Pancreas (tissue), 10 donors: ENCODE measurements around the gene GJB2. TPM values are rescaled to one million over a fixed set of nuclear protein-coding genes. Genes with fewer than 3 reads are reported as not detected.

ENCODE experiments used
- ATAC-seq, 4 donors: fragments of 200-7000 bp; cut with Tn5 transposase; one replicate each; pipeline versions ENCODE4 v1.8.0 to v1.9.1; 2020; ENCODE audit warnings: mild to moderate bottlenecking in 4 of 4, moderate library complexity in 4 of 4
- DNase-seq, 6 donors: peaks; one replicate each; pipeline ENCODE4 v3.0.0-alpha.2; 2020
- FAIRE-seq: peaks from 2 replicates; lab custom pipeline; 2012; peaks lifted over from hg19 to GRCh38; lab: Jason Lieb, UNC
- H3K27ac ChIP-seq, 4 donors: fragments of 200-600 bp; sonication (generic); 1 replicate in 3 of 4; 2 replicates in 1 of 4; pipeline versions ENCODE4 v1.5.0 to v1.8.0; 2020
- H3K27me3 ChIP-seq, 4 donors: fragments of 200-600 bp; one replicate each; pipeline ENCODE4 v1.8.0; 2021
- H3K36me3 ChIP-seq, 3 donors: fragments of 200-600 bp; sonication (generic) in 1 of 3; one replicate each; pipeline versions ENCODE4 v1.5.0 to v1.8.0; 2020 to 2021
- H3K4me1 ChIP-seq, 3 donors: fragments of 200-600 bp; one replicate each; pipeline ENCODE4 v1.8.0; 2021
- H3K4me3 ChIP-seq, 4 donors: fragments of 200-600 bp; sonication (generic) in 2 of 4; one replicate each; pipeline versions ENCODE4 v1.5.0 to v1.8.0; 2020 to 2021
- H3K9me3 ChIP-seq, 4 donors: fragments of 200-600 bp; one replicate each; pipeline ENCODE4 v1.8.0; 2021
- WGBS, 2 donors: extraction: QIAGEN DNeasy Blood & Tissue Kit; methylation state at CpG; one replicate each; pipeline ENCODE4 v1.1.7; 2013; 5-methylcytosine and 5-hydroxymethylcytosine counted together
- intact Hi-C, 3 donors: fragments of 100-400 bp; cut with DNase I; formaldehyde crosslinking; loops; one replicate each; pipeline versions ENCODE4 v1.11.1 to v1.14.2; 2022
- polyA plus RNA-seq, 2 donors: library from polyadenylated mRNA; stranded (reverse); fragments of 200-250 nt; gene quantifications; one replicate each; pipeline ENCODE4 v1.2.3, GENCODE V29; 2013
- total RNA-seq, 6 donors: library from RNA; stranded (reverse); fragmentation: NEBNext Ultra II Directional in 4 of 6; extraction: Animal tissue kit (Norgen Biotek cat#: 25700) in 4 of 6; gene quantifications; one replicate each; pipeline versions ENCODE4 v1.2.1 to v1.2.4, GENCODE V29; 2021 to 2023
- TF ChIP-seq, protein P1 (sequence below), 4 donors: fragments of 200-600 bp; sonication (generic) in 3 of 4; IDR thresholded peaks; one replicate each; pipeline versions ENCODE4 v1.5.0 to v1.8.0; 2021; ENCODE audit warnings: antibody characterized with exemption in 4 of 4
- donor health status: healthy with polysubstance abuse.
- donor health status: DM: no; HTN: no; CAD: no; lungs with moderate emphysema.
- donor health status: DM: no; HTN: no; CAD: no.
- donor health status: control.
- donor health status: control.
- donor health status: Bipolar disorder and iron deficiency.
- donor health status: DM: yes; HTN: yes; CAD: no.
- donor health status: DM: no; HTN: no; CAD: no.
- donor health status: DM: no; HTN: no; CAD: no.
- donor health status: DM: yes; HTN: yes; CAD: no.

Gene GJB2
- total and polyA plus RNA-seq, 8 donors = 0.51 to 4.5 (median 0.72) TPM

DNA sequence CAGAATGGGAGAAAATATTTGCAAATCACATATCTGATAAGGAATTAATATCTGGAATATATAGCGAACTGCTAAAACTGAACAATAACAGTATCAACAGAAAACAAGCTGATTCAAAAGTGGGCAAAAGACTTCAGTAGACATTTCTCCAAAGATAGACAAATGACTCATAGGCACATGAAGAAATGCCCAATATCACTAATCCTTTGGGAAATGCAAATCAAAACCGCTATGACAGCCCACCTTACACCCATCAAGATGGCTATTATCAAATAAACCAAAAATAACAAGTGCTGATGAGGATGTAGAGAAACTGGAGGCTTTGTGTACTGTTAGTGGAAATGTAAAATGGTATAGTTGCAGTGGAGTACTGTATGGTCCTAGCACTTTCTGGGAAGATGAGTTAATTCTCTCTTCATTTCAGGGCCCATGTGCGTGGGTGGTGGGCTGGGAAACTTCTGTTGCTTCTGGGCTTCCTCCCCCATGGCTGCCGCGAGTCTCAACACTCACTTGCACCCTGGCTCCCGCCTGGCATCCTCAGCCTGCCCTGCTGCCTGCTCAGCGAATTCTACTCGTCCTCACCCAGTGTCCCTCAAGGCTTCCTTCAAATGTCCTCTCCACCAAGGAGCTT is 19.5 kb downstream of the GJB2 start:
- Histone ChIP-seq H3K36me3 (no peaks in the 10 kb centered on the region), H3K4me3 (no peak overlapping the region), H3K27ac (no peak overlapping the region), H3K27me3 (peaks cover 0 to 5% (median 2%) of the 10 kb centered on the region in 4 donors), H3K9me3 (no peaks in the 10 kb centered on the region), H3K4me1 (no peaks in the 10 kb centered on the region)
- TF ChIP-seq, protein P1, sequence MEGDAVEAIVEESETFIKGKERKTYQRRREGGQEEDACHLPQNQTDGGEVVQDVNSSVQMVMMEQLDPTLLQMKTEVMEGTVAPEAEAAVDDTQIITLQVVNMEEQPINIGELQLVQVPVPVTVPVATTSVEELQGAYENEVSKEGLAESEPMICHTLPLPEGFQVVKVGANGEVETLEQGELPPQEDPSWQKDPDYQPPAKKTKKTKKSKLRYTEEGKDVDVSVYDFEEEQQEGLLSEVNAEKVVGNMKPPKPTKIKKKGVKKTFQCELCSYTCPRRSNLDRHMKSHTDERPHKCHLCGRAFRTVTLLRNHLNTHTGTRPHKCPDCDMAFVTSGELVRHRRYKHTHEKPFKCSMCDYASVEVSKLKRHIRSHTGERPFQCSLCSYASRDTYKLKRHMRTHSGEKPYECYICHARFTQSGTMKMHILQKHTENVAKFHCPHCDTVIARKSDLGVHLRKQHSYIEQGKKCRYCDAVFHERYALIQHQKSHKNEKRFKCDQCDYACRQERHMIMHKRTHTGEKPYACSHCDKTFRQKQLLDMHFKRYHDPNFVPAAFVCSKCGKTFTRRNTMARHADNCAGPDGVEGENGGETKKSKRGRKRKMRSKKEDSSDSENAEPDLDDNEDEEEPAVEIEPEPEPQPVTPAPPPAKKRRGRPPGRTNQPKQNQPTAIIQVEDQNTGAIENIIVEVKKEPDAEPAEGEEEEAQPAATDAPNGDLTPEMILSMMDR (IDR thresholded peaks at IDR 0.05) = no peak
- FAIRE-seq (no peak), ATAC-seq (no peak), DNase-seq (no peak)
- intact Hi-C loops = no loop called here
- WGBS, 2 donors = 65 to 80% methylated on average over 8 of the region's 8 CpGs

DNA sequence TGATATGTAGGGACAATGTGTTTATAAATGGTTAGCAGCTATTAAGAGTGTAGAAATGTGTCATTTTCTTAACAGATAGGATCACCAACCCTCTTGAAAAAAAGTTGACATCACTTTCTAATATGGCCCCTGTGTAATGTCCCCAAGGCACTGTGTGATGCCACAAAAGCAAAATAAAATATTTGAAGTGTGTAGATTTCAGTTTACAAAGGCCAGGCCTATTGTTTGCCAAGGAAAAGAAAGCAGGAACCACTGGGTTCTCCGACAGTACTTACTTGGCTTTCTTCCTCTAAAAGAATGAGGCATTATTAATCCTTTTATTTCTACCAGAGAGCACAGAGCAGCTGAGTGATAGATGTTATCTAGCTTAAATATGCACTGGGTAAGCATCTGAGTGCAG is 21.4 kb downstream of the GJB2 start:
- DNase-seq = no peak
- H3K27ac ChIP-seq = no peak overlapping the region
- H3K36me3 ChIP-seq = no peaks in the 10 kb centered on the region
- TF ChIP-seq, protein P1 (IDR thresholded peaks at IDR 0.05) = no peak
- no peaks in the 10 kb centered on the region for H3K27me3 ChIP-seq
- no peaks in the 10 kb centered on the region for H3K4me1 ChIP-seq
- FAIRE-seq = no peak
- H3K9me3 ChIP-seq = no peaks in the 10 kb centered on the region
- no peak for ATAC-seq
- intact Hi-C loops = no loop called here
- no peak overlapping the region for H3K4me3 ChIP-seq
- 75 to 77% methylated on average over 1 of the region's 1 CpG for WGBS, 2 donors

DNA sequence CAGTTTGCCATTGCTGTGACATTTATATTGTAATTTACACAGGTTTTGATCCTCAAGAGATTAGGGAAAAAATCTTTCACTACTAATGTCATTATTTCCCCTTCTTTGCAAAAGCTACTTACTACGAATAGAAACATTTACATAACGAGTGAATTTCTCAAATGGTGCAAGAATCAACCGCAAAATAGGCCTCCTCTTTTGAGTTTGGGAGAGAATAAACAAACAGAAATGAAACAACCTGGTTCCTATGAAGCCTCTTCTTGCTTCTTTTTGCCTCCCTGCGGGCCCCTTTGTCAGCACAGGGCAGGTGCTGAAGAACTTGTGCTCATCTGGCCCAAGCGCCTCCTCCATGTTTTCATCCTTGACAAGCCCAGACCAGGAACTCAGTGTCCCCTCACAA is 21.8 kb downstream of the GJB2 start:
- no peaks in the 10 kb centered on the region for H3K27me3 ChIP-seq
- FAIRE-seq (no peak), ATAC-seq (no peak), DNase-seq (no peak)
- H3K36me3 ChIP-seq = no peaks in the 10 kb centered on the region
- H3K27ac ChIP-seq = no peak overlapping the region
- TF ChIP-seq, protein P1 (IDR thresholded peaks at IDR 0.05) = no peak
- H3K4me3 ChIP-seq = no peak overlapping the region
- 83 to 89% methylated on average over 5 of the region's 5 CpGs for WGBS, 2 donors
- no peaks in the 10 kb centered on the region for H3K9me3 ChIP-seq
- intact Hi-C loops = no loop called here
- H3K4me1 ChIP-seq = no peaks in the 10 kb centered on the region

DNA sequence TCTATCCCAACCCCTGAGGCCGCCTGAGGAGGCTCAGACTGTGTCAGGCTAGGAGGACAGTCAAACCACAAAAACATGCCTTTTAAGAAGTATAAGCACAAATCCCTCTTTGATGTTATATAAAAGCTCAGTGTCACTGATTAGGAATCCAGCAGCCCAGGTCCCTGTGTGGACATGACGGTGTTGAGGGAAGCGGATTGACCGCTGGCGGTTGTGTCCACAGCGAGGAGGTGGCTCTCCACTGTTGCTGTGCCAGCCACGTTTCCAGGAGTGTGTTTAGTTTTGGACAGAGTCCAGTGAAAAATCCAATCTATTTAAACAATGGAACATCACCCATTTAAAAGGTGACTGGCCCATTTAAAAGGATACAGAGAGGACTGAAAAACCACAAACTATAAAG is 24.3 kb downstream of the GJB2 start:
- no peaks in the 10 kb centered on the region for H3K9me3 ChIP-seq
- H3K4me1 ChIP-seq = no peaks in the 10 kb centered on the region
- no peak overlapping the region for H3K27ac ChIP-seq
- TF ChIP-seq, protein P1 (IDR thresholded peaks at IDR 0.05) = no peak
- WGBS, 2 donors = 58 to 68% methylated on average over 7 of the region's 7 CpGs
- intact Hi-C loops = no loop called here
- H3K4me3 ChIP-seq = no peak overlapping the region
- no peak for ATAC-seq
- H3K36me3 ChIP-seq = no peaks in the 10 kb centered on the region
- no peak for FAIRE-seq
- no peak for DNase-seq
- no peaks in the 10 kb centered on the region for H3K27me3 ChIP-seq

DNA sequence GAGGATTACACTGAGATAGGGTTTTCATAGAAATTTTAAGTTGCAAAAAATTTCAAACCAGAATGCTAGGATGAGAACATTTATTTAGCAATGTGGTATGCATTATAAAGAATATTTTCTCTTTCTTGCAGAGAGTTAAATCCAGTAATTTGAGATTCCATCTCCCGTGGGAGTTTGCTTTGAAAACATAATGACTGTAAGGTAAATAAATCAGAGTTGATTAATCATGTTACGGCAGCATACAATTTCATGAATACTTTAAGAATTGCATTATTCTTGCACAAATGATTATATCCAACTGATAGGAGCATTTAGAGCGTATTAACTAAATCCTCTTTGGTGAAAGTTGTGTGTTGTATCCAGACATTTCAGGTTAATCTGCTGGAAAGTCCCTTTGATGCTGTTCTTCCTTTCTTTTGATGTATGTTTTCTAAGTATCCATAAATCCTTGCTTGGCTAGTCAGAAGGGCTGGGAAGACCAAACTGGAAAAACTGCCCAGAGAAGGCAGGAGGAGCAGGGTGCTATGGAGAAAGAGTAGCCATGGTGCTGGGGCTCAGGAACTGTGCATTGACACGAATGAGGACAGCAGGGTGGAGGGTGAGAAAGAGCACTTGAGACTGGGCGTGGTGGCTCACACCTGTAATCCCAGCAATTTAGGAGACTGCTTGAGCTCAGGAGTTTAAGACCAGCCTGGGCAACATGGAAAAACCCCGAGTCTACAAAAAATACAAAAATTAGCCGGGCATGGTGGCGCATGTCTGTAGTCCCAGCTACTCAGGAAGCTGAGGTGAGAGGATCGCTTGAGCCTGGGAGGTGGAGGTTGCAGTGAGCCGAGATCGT is 27.1 kb downstream of the GJB2 start:
- peaks cover 0 to 6% (median 2%) of the 10 kb centered on the region in 4 donors for H3K27me3 ChIP-seq
- H3K9me3 ChIP-seq = no peaks in the 10 kb centered on the region
- DNase-seq (no peak), FAIRE-seq (no peak), ATAC-seq (no peak)
- no peak overlapping the region for H3K27ac ChIP-seq
- intact Hi-C loops = no loop called here
- peaks cover 0 to 4% (median 0%) of the 10 kb centered on the region in 3 donors for H3K4me1 ChIP-seq
- TF ChIP-seq, protein P1 (IDR thresholded peaks at IDR 0.05) = no peak
- H3K36me3 ChIP-seq = no peaks in the 10 kb centered on the region
- WGBS, 2 donors = 62 to 69% methylated on average over 11 of the region's 11 CpGs
- no peak overlapping the region for H3K4me3 ChIP-seq
